H1 (cell line): ENCODE measurements around the gene UCN3. TPM values are rescaled to one million over a fixed set of nuclear protein-coding genes. Genes with fewer than 3 reads are reported as not detected.

Experiments used
- CTCF ChIA-PET: fragments of 300-600 bp; sonication (Branson Sonifier 250); formaldehyde crosslinking; loops from one replicate; lab custom pipeline; 2021; ENCODE audit not compliant: partially characterized antibody; lab: Charles Lee
- POLR2A ChIA-PET: fragments of 300-600 bp; sonication (Branson Sonifier 250); formaldehyde crosslinking; loops from one replicate; lab custom pipeline; 2021; ENCODE audit warnings: inconsistent platforms; ENCODE audit not compliant: partially characterized antibody; lab: Charles Lee
- DNase-seq, 2 experiments: peaks; one replicate each; pipeline versions ENCODE4 v3.0.0 to v3.0.0-alpha.2; 2010 to 2022; ENCODE audit warnings: low spot score in 2 of 2, low read depth in 1 of 2, mixed read lengths in 1 of 2
- FAIRE-seq: peaks from 2 replicates; lab custom pipeline; 2011; peaks lifted over from hg19 to GRCh38; lab: Jason Lieb, UNC
- H2AFZ ChIP-seq: 2 replicates; pipeline ENCODE4 v1.8.1; 2012; ENCODE audit warnings: low read length, inconsistent platforms
- H2AK5ac ChIP-seq: 2 replicates; pipeline ENCODE4 v1.6.1; 2013; ENCODE audit warnings: low read depth, low read length
- H2BK120ac ChIP-seq: replicated peaks from 2 replicates; pipeline ENCODE3; 2013; ENCODE audit warnings: low read depth, low read length, inconsistent platforms
- H2BK12ac ChIP-seq: 2 replicates; pipeline ENCODE4 v1.6.1; 2013; ENCODE audit warnings: low read depth, low read length
- H2BK15ac ChIP-seq: 2 replicates; pipeline ENCODE4 v1.6.1; 2013; ENCODE audit warnings: low read length
- H2BK20ac ChIP-seq: 2 replicates; pipeline ENCODE4 v1.6.1; 2013; ENCODE audit warnings: low read length
- H2BK5ac ChIP-seq: 2 replicates; pipeline ENCODE4 v1.6.1; 2013; ENCODE audit warnings: low read depth, low read length
- H3K14ac ChIP-seq: 2 replicates; pipeline ENCODE4 v1.6.1; 2013; ENCODE audit warnings: inconsistent platforms; ENCODE audit not compliant: insufficient read length
- H3K18ac ChIP-seq: 2 replicates; pipeline ENCODE4 v1.6.1; 2013; ENCODE audit warnings: low read length; ENCODE audit errors: extremely low read depth
- H3K23ac ChIP-seq: 2 replicates; pipeline ENCODE4 v1.6.1; 2013; ENCODE audit warnings: inconsistent platforms; ENCODE audit not compliant: insufficient read length
- H3K23me2 ChIP-seq: 2 replicates; pipeline ENCODE4 v1.6.1; 2013; ENCODE audit warnings: low read depth, low read length
- H3K27ac ChIP-seq: 2 replicates; pipeline ENCODE4 v1.6.1; 2011; ENCODE audit warnings: low read depth, low read length, inconsistent platforms
- H3K27me3 ChIP-seq, 4 experiments: replicated peaks in 1 of 4; 1 replicate in 1 of 4; 2 replicates in 3 of 4; pipeline versions ENCODE4 v1.6.1 to v1.8.1; 2011 to 2013; ENCODE audit warnings: low read length in 3 of 4, mild to moderate bottlenecking in 3 of 4, inconsistent platforms in 2 of 4, mixed read lengths in 2 of 4, moderate library complexity in 1 of 4; ENCODE audit not compliant: control insufficient read depth in 3 of 4, insufficient read depth in 3 of 4; ENCODE audit errors: extremely low read depth in 1 of 4
- H3K36me3 ChIP-seq, 4 experiments: 2 replicates each; pipeline versions ENCODE4 v1.6.1 to v1.8.1; 2011 to 2013; ENCODE audit warnings: mild to moderate bottlenecking in 4 of 4, low read length in 3 of 4, moderate library complexity in 2 of 4, control low read depth in 1 of 4, inconsistent platforms in 1 of 4; ENCODE audit not compliant: insufficient read depth in 4 of 4, control insufficient read depth in 2 of 4
- H3K4ac ChIP-seq: replicated peaks from 2 replicates; pipeline ENCODE3; 2013; ENCODE audit warnings: low read length, low read depth, mixed read lengths, inconsistent platforms; ENCODE audit not compliant: insufficient read length
- H3K4me1 ChIP-seq, 4 experiments: replicated peaks in 1 of 4; 1 replicate in 1 of 4; 2 replicates in 3 of 4; pipeline versions ENCODE4 v1.6.1 to v1.8.1; 2011 to 2013; ENCODE audit warnings: low read length in 3 of 4, inconsistent platforms in 2 of 4, mixed read lengths in 1 of 4; ENCODE audit not compliant: insufficient read depth in 4 of 4, control insufficient read depth in 3 of 4
- H3K4me2 ChIP-seq, 2 experiments: 2 replicates each; pipeline versions ENCODE4 v1.6.1 to v1.8.1; 2011 to 2013; ENCODE audit warnings: low read depth in 2 of 2, low read length in 2 of 2, control low read depth in 1 of 2, inconsistent platforms in 1 of 2, mild to moderate bottlenecking in 1 of 2; ENCODE audit not compliant: insufficient read depth in 1 of 2
- H3K4me3 ChIP-seq, 4 experiments: fragments of 200-600, 300-600 bp in 1 of 4; sonication (generic), shearing (Covaris generic), sonication (Bioruptor Twin) in 1 of 4; 2 replicates each; pipeline versions ENCODE4 v1.5.1 to v1.8.1; 2011 to 2016; ENCODE audit warnings: low read length in 4 of 4, low read depth in 3 of 4, control low read depth in 2 of 4, inconsistent platforms in 2 of 4, mild to moderate bottlenecking in 2 of 4, mixed read lengths in 1 of 4, moderate library complexity in 1 of 4; ENCODE audit not compliant: insufficient read depth in 2 of 4; ENCODE audit errors: extremely low read depth in 1 of 4
- H3K56ac ChIP-seq: replicated peaks from 2 replicates; pipeline ENCODE3; 2013; ENCODE audit warnings: low read depth, mild to moderate bottlenecking, mixed read lengths, low read length, inconsistent platforms; ENCODE audit not compliant: insufficient read length
- H3K79me1 ChIP-seq: 2 replicates; pipeline ENCODE4 v1.6.1; 2013; ENCODE audit warnings: low read depth, low read length, control low read depth
- H3K79me2 ChIP-seq, 2 experiments: 2 replicates each; pipeline versions ENCODE4 v1.6.1 to v1.8.1; 2012 to 2013; ENCODE audit warnings: low read length in 2 of 2, mild to moderate bottlenecking in 2 of 2, inconsistent platforms in 1 of 2; ENCODE audit not compliant: insufficient read depth in 2 of 2, control insufficient read depth in 1 of 2
- H3K9ac ChIP-seq, 4 experiments: replicated peaks in 1 of 4; 1 replicate in 1 of 4; 2 replicates in 3 of 4; pipeline versions ENCODE4 v1.6.1 to v1.8.1; 2011 to 2013; ENCODE audit warnings: low read depth in 3 of 4, low read length in 3 of 4, control low read depth in 2 of 4, mild to moderate bottlenecking in 2 of 4, moderate library complexity in 2 of 4, inconsistent platforms in 1 of 4; ENCODE audit errors: extremely low read depth in 1 of 4
- H3K9me3 ChIP-seq, 2 experiments: 2 replicates each; pipeline versions ENCODE4 v1.6.1 to v1.8.1; 2012 to 2013; ENCODE audit warnings: mild to moderate bottlenecking in 2 of 2, moderate library complexity in 2 of 2, control low read depth in 1 of 2, inconsistent platforms in 1 of 2, low read depth in 1 of 2, low read length in 1 of 2, mixed read lengths in 1 of 2; ENCODE audit not compliant: insufficient read depth in 2 of 2
- H4K20me1 ChIP-seq, 2 experiments: replicated peaks in 1 of 2; 2 replicates each; pipeline versions ENCODE3 to v1.8.1; 2011 to 2013; ENCODE audit warnings: inconsistent platforms in 2 of 2, low read length in 2 of 2, mild to moderate bottlenecking in 1 of 2; ENCODE audit not compliant: insufficient read depth in 2 of 2, control insufficient read depth in 1 of 2
- H4K5ac ChIP-seq: 2 replicates; pipeline ENCODE4 v1.6.1; 2013; ENCODE audit warnings: low read length, low read depth, mixed read lengths, inconsistent platforms; ENCODE audit not compliant: insufficient read length
- H4K8ac ChIP-seq: 2 replicates; pipeline ENCODE4 v1.8.0; 2013; ENCODE audit warnings: mild to moderate bottlenecking, moderate library complexity, low read length, inconsistent platforms; ENCODE audit not compliant: insufficient read depth; ENCODE audit errors: extremely low read depth
- H4K91ac ChIP-seq: replicated peaks from 2 replicates; pipeline ENCODE3; 2013; ENCODE audit warnings: low read length, mixed read lengths, inconsistent platforms; ENCODE audit not compliant: insufficient read length
- CEBPB ChIP-seq: IDR thresholded peaks from 2 replicates; pipeline ENCODE4 v1.6.1; 2012; ENCODE audit warnings: low read depth, low read length
- CHD1 ChIP-seq: IDR thresholded peaks from 2 replicates; pipeline ENCODE4 v1.6.1; 2012; ENCODE audit warnings: low read depth, low read length, improper control_type of control experiment
- CHD2 ChIP-seq: IDR thresholded peaks from 2 replicates; pipeline ENCODE4 v1.6.1; 2012; ENCODE audit warnings: low read length, improper control_type of control experiment
- CREB1 ChIP-seq: IDR thresholded peaks from 2 replicates; pipeline ENCODE4 v1.6.1; 2012; ENCODE audit warnings: inconsistent platforms
- EZH2 ChIP-seq: fragments of 200-600 bp; sonication (generic); IDR thresholded peaks from 2 replicates; pipeline ENCODE4 v1.7.1; 2012; ENCODE audit warnings: low read depth, mild to moderate bottlenecking, moderate library complexity, low read length, inconsistent platforms; ENCODE audit not compliant: severe bottlenecking
- FOSL1 ChIP-seq: IDR thresholded peaks from 2 replicates; pipeline ENCODE4 v1.6.1; 2011; ENCODE audit warnings: mild to moderate bottlenecking, low read depth, low read length, moderate library complexity; ENCODE audit not compliant: insufficient read depth
- GTF2F1 ChIP-seq: IDR thresholded peaks from 2 replicates; pipeline ENCODE4 v1.6.1; 2012; ENCODE audit warnings: low read depth, low read length, improper control_type of control experiment, borderline replicate concordance
- JUND ChIP-seq: IDR thresholded peaks from 2 replicates; pipeline ENCODE4 v1.6.1; 2011; ENCODE audit warnings: mild to moderate bottlenecking, improper control_type of control experiment, low read length
- KDM4A ChIP-seq: IDR thresholded peaks from one replicate; pipeline ENCODE4 v1.7.1; 2012; ENCODE audit warnings: low read depth, mild to moderate bottlenecking, moderate library complexity, low read length, inconsistent platforms; ENCODE audit not compliant: severe bottlenecking
- MAFK ChIP-seq: IDR thresholded peaks from 2 replicates; pipeline ENCODE4 v1.6.1; 2012; ENCODE audit warnings: low read depth, mild to moderate bottlenecking, improper control_type of control experiment, low read length
- NANOG ChIP-seq: IDR thresholded peaks from 2 replicates; pipeline ENCODE4 v1.6.1; 2011; ENCODE audit warnings: low read length, low read depth, mild to moderate bottlenecking, inconsistent platforms; ENCODE audit not compliant: insufficient read depth, poor library complexity, severe bottlenecking
- POU5F1 ChIP-seq: IDR thresholded peaks from 2 replicates; pipeline ENCODE4 v1.6.1; 2011; ENCODE audit warnings: low read depth, mild to moderate bottlenecking, low read length, moderate library complexity
- RFX5 ChIP-seq: IDR thresholded peaks from 2 replicates; pipeline ENCODE4 v1.6.1; 2011; ENCODE audit warnings: low read depth, low read length, improper control_type of control experiment, borderline replicate concordance
- SP4 ChIP-seq: IDR thresholded peaks from 2 replicates; pipeline ENCODE4 v1.6.1; 2012; ENCODE audit warnings: low read length, inconsistent platforms
- TBP ChIP-seq: IDR thresholded peaks from 2 replicates; pipeline ENCODE4 v1.6.1; 2011; ENCODE audit warnings: low read depth, low read length, improper control_type of control experiment
- polyA plus RNA-seq, 7 experiments: library from polyadenylated mRNA; depleted of rRNA in 3 of 7; stranded (reverse) in 5 of 7; unstranded in 2 of 7; fragments of >200 nt in 5 of 7; fragments of 200-250 nt in 2 of 7; gene quantifications; 1 replicate in 5 of 7; 2 replicates in 1 of 7; 4 replicates in 1 of 7; pipeline versions ENCODE4 v1.2.1 to v1.2.3, GENCODE V29; 2011 to 2013; ENCODE audit warnings: missing spikeins in 2 of 7, mixed read lengths in 2 of 7
- total RNA-seq: library from RNA; stranded (reverse); fragmentation: NEBNext Ultra II Directional; extraction: Animal tissue kit (Norgen Biotek cat#: 25700); gene quantifications from 2 replicates; pipeline ENCODE4 v1.2.1, GENCODE V29; 2021
- TF ChIP-seq, protein P1 (sequence below): IDR thresholded peaks from 2 replicates; pipeline ENCODE4 v1.6.1; 2012; ENCODE audit warnings: inconsistent platforms

UCN3 gene
- total and polyA plus RNA-seq, 2 of the 8 experiments (the other 6 are each of a cell fraction or from before 2014, with no cell fraction given) = not detected

- Histone ChIP-seq H4K20me1 (no peaks in the 10 kb centered on the region), H4K91ac (no peak overlapping the region), H2BK20ac (no peak overlapping the region)
- TF ChIP-seq SP4 (no peak), EZH2 (no peak), JUND (no peak), GTF2F1 (no peak), CHD1 (no peak), POU5F1 (no peak), NANOG (no peak), CHD2 (no peak), MAFK (no peak), CREB1 (no peak), RFX5 (no peak), TBP (no peak), FOSL1 (no peak), KDM4A (no peak), CEBPB (no peak)
- TF ChIP-seq, protein P1, sequence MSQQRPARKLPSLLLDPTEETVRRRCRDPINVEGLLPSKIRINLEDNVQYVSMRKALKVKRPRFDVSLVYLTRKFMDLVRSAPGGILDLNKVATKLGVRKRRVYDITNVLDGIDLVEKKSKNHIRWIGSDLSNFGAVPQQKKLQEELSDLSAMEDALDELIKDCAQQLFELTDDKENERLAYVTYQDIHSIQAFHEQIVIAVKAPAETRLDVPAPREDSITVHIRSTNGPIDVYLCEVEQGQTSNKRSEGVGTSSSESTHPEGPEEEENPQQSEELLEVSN = no peak
These were observed 20.0 kb upstream of the UCN3 start for GRCh38 chr10:5344746-5345145.

More at GRCh38 chr10:5344746-5345145, 20.0 kb upstream of the UCN3 start:
- H3K14ac ChIP-seq = no peak overlapping the region
- H3K23me2 ChIP-seq = no peaks in the 10 kb centered on the region
- H2BK5ac ChIP-seq = no peak overlapping the region
- no peak overlapping the region for H2AFZ ChIP-seq
- H2BK12ac ChIP-seq = no peak overlapping the region
- H3K27me3 ChIP-seq = no peaks in the 10 kb centered on the region
- no peak overlapping the region for H3K56ac ChIP-seq
- no peak overlapping the region for H2BK120ac ChIP-seq
- FAIRE-seq (no peak), DNase-seq (no peak)
- no peak overlapping the region for H3K23ac ChIP-seq
- H3K79me1 ChIP-seq = no peaks in the 10 kb centered on the region
- H3K79me2 ChIP-seq = no peaks in the 10 kb centered on the region
- no peaks in the 10 kb centered on the region for H3K36me3 ChIP-seq
- no peaks in the 10 kb centered on the region for H3K4me1 ChIP-seq
- H2BK15ac ChIP-seq = no peak overlapping the region
- no peaks in the 10 kb centered on the region for H3K9me3 ChIP-seq
- H3K27ac ChIP-seq = no peak overlapping the region
- no peak overlapping the region for H3K9ac ChIP-seq
- no peak overlapping the region for H2AK5ac ChIP-seq
- H3K4ac ChIP-seq = no peak overlapping the region
- ChIA-PET CTCF (no interaction called here), POLR2A (no interaction called here)
- no peak overlapping the region for H4K8ac ChIP-seq
- H3K18ac ChIP-seq = no peak overlapping the region
- H3K4me2 ChIP-seq = no peak overlapping the region
- no peak overlapping the region for H3K4me3 ChIP-seq
- H4K5ac ChIP-seq = no peak overlapping the region
